ENCODE results near the gene EPB41L4A.
A peak's percentile ranks its signal among the peaks of the same experiment; 100 is the strongest.
"Not testable (repeated sequence)": the region's sequence is repeated elsewhere in the genome, so short reads cannot be mapped to it uniquely, and the experiment has no call there.

EPB41L4A gene

DNA sequence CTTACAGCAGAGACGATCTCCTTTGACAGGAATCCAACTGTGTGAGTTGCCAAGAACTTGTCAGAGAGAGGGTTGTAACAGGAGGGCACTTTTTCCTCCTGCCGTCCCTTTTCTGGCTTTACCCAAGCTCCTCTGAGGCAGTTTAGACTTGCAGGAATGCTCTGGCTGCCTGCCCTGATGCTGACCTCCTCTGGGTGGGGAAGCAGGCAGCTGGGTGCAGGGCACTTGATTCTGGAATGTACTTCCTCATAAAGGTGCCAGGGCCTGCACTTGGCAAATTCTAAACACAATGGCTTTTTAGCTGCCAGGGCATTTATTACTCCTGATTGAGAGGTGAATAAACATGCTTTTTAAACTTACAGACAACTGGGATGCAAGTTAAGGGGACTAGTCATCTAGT, 190.4 kb downstream of the EPB41L4A start:
- Histone ChIP-seq H3K4me3 (peak overlapping the region; percentile 3), H3K27ac (peak overlapping the region in 1 of 2 donors; percentile 50)
- TF ChIP-seq, protein P1, sequence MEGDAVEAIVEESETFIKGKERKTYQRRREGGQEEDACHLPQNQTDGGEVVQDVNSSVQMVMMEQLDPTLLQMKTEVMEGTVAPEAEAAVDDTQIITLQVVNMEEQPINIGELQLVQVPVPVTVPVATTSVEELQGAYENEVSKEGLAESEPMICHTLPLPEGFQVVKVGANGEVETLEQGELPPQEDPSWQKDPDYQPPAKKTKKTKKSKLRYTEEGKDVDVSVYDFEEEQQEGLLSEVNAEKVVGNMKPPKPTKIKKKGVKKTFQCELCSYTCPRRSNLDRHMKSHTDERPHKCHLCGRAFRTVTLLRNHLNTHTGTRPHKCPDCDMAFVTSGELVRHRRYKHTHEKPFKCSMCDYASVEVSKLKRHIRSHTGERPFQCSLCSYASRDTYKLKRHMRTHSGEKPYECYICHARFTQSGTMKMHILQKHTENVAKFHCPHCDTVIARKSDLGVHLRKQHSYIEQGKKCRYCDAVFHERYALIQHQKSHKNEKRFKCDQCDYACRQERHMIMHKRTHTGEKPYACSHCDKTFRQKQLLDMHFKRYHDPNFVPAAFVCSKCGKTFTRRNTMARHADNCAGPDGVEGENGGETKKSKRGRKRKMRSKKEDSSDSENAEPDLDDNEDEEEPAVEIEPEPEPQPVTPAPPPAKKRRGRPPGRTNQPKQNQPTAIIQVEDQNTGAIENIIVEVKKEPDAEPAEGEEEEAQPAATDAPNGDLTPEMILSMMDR (IDR thresholded peaks at IDR 0.05), result no peak
- peak; percentile 87 for DNase-seq (ENCODE audit: low spot score)

DNA sequence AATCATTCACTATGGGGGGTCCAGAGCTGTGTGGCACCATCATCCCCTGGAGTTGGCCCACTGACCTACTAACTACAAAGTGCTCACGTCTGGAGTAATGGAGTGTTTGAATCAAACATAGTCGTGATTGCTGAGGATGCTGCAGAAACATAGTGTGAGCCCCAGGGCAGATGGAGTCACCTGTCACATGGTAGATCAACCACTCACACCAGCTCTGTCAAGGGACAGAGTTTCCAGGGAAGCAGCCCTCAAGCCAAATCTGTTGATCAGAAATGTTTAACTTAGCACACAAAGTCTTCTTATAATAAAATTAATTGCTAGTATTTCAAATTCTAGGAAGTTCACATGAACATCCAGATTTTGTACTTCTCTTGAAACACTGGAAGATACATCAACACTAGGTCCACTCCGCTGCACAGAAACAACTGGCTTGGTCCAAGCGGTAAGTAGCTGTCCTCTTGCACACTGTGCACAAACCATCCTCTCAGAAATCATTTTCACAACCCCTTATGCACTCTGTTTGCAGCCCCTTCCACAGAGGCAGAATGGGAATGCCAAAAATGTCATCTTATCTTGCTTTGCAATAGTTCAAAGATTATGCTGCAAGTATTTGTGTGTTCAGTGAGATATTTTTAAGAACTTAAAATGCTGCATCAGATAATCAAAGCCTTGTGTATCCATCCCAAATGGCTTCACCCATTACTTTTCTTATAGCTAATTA, 191.0 kb downstream of the EPB41L4A start:
- TF ChIP-seq, protein P1 (IDR thresholded peaks at IDR 0.05), result no peak
- DNase-seq (ENCODE audit: low spot score), result no peak
- Histone ChIP-seq H3K4me3 (peak overlapping the region; percentile 3), H3K27ac (peak overlapping the region in 1 of 2 donors; percentile 50)

DNA sequence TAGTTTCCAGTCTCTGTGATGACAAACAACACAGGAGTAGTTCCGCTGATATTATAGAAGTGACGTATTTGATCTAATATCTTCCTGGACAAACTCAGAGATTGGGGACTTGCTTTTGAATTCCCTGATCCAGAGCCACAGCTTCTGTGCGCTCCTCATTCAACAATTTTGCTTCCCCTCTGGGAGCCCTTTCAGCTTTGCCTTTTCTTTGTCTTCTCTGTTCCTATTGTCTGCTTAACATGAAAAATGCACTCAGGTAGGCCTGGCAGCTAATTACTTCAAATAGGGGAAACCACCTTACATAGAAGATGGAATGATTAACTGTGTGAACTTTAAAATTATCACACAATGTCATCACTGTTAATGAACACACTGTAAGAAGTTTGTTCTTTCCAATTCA, 192.9 kb downstream of the EPB41L4A start:
- DNase-seq (ENCODE audit: low spot score), result no peak
- Histone ChIP-seq H3K27ac (no peak overlapping the region), H3K4me3 (no peak overlapping the region)
- TF ChIP-seq, protein P1 (IDR thresholded peaks at IDR 0.05), result no peak

DNA sequence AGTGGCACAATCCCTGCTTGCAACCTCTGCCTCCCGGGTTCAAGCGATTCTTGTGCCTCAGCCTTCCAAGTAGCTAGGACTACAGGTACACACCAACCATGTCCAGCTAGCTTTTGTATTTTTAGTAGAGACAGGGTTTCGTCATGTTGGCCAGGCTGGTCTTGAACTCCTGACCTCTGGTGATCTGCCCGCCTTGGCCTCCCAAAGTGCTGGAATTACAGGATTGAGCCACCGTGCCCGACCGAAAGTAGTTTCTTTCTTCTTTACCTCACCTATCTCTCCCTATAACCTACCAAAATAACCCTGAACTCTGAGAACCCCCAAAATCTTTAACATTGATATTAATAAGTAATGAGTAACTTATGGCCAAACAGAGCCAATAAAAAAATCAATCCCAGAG, 196.1 kb downstream of the EPB41L4A start:
- not testable (repeated sequence) for H3K4me3 ChIP-seq; H3K27ac ChIP-seq; DNase-seq (ENCODE audit: low spot score)

DNA sequence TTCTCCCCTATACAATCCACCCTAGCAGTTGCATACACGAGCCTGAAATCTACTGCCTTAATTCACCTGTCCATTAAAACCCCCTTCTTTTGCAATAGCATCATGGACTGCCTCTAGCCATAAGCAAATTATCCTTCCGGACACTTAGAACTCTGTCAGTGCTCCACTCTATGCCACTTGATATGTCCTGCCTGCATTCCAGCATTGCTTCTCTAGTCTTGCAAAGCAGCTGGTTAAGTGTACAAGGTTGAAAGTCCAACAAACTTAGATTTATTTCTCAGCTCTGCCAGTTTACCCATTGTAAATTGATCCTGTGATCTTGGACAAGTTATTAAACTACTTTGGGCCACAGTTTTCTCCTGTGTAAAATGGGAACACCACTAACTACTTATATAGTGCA, 197.9 kb downstream of the EPB41L4A start:
- H3K27ac ChIP-seq, result no peak overlapping the region
- no peak for DNase-seq (ENCODE audit: low spot score)
- H3K4me3 ChIP-seq, result no peak overlapping the region
- TF ChIP-seq, protein P1 (IDR thresholded peaks at IDR 0.05), result no peak

DNA sequence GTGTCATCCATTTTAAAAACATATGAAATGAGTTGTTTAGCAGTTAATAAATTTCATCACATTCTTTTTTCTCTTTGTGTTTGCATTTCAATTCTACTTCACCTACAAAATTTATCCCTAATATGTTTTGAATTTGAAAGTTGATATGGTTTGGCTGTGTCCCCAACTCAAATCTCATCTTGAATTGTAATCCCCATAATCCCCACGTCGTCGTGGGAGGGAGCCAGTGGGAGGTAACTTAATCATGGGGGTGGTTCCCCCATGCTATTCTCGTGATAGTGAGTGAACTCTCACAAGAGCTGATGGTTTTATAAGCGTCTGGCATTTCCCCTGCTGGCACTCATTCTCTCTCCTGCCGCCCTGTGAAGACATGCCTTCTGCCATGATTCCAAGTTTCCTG, 200.1 kb downstream of the EPB41L4A start:
- Histone ChIP-seq H3K27ac (no peak overlapping the region), H3K4me3 (no peak overlapping the region)
- no peak for DNase-seq (ENCODE audit: low spot score)
- TF ChIP-seq, protein P1 (IDR thresholded peaks at IDR 0.05), result no peak

DNA sequence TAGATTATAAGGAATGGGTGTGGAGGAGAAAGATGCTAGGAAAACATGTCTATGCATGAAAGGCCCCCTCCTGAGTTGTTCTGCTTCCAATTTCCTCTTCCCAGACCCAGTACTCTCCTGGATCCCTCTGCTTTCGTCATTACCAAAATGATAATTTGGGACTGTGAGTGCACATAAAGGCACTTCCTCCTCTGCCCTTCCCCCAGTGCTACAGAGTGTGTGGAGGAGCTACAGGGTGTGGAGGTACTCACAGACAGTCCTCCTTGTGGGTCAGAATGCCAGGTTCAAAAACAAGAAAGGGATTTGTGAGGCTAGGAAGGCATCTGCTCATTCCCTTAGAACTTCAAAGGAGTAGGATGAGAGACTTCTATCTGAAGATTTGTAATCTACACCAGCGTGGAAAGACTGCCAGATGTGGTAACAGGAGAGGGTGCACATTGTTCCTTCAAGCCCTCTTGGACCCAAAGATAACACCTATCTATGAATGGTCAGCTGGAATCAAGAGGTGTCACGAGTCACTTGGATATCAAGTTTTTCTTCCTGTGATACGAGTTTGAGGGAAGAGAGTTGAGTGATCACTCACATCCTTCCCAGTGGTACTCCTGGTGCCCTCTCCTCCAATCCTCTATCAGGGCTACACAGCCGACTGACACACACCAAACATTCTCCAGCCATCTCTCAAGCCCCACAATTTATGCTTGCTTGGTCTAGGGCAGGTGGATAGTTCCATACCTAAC, 201.1 kb downstream of the EPB41L4A start:
- DNase-seq (ENCODE audit: low spot score), result no peak
- no peak overlapping the region for H3K27ac ChIP-seq
- TF ChIP-seq, protein P1 (IDR thresholded peaks at IDR 0.05), result no peak
- no peak overlapping the region for H3K4me3 ChIP-seq

All from coronary artery (tissue), 2 donors.